ENCODE results near the gene G6PD. TPM values are rescaled to one million over a fixed set of nuclear protein-coding genes. Genes with fewer than 3 reads are reported as not detected.
"Not testable (repeated sequence)": the region's sequence is repeated elsewhere in the genome, so short reads cannot be mapped to it uniquely, and the experiment has no call there.

Gene G6PD
- total and polyA plus RNA-seq, 9 donors, result 18.0 to 115 (median 50.9) TPM

GRCh38 chrX:154552112-154552806 is 5.6 kb upstream of the G6PD start:
- H3K4me1 ChIP-seq (ENCODE audit: insufficient read depth); H3K4me3 ChIP-seq; intact Hi-C loops (cut with DNase I); H3K9me3 ChIP-seq; H3K27ac ChIP-seq; H3K36me3 ChIP-seq; H3K27me3 ChIP-seq; DNase-seq: not testable (repeated sequence)
- WGBS, 3 donors, result 85 to 88% (median 86%) methylated on average over 8 to 12 of the region's 18 CpGs

- TF ChIP-seq CTCF (IDR thresholded peaks at IDR 0.05) (no peak), EP300 (IDR thresholded peaks at IDR 0.05) (no peak), POLR2A (IDR thresholded peaks at IDR 0.05) (no peak)
- 76 to 85% (median 77%) methylated on average over 1 of the region's 1 CpG for WGBS, 3 donors
- Histone ChIP-seq H3K4me1 (ENCODE audit: insufficient read depth) (no peaks in the 10 kb centered on the region), H3K4me3 (no peak overlapping the region), H3K27me3 (no peaks in the 10 kb centered on the region), H3K9me3 (no peaks in the 10 kb centered on the region), H3K36me3 (no peaks in the 10 kb centered on the region), H3K27ac (no peak overlapping the region)
- DNase-seq, result no peak
- intact Hi-C loops (cut with DNase I), result no loop called here
Measured at GRCh38 chrX:154549766-154550165, 3.1 kb upstream of the G6PD start.

GRCh38 chrX:154548028-154548316 is 1.3 kb upstream of the G6PD start:
- H3K9me3 ChIP-seq, result no peaks in the 10 kb centered on the region
- peaks cover under 1% of the 10 kb centered on the region for H3K4me1 ChIP-seq (ENCODE audit: insufficient read depth)
- no peaks in the 10 kb centered on the region for H3K27me3 ChIP-seq
- no peak for TF ChIP-seq POLR2A (IDR thresholded peaks at IDR 0.05)
- TF ChIP-seq CTCF (IDR thresholded peaks at IDR 0.05), result no peak
- no peak for TF ChIP-seq EP300 (IDR thresholded peaks at IDR 0.05)
- H3K27ac ChIP-seq, result no peak overlapping the region
- intact Hi-C loops (cut with DNase I), result no loop called here
- 34 to 43% (median 42%) methylated on average over 9 of the region's 9 CpGs for WGBS, 3 donors
- DNase-seq, result no peak
- H3K4me3 ChIP-seq, result peak overlapping the region; percentile 65
- no peaks in the 10 kb centered on the region for H3K36me3 ChIP-seq

- no peaks in the 10 kb centered on the region for H3K9me3 ChIP-seq
- peak within 1 kb of the TSS; percentile 65 for H3K4me3 ChIP-seq
- TF ChIP-seq POLR2A (IDR thresholded peaks at IDR 0.05) (peak; percentile 43), CTCF (IDR thresholded peaks at IDR 0.05) (no peak)
- 35 to 52% (median 44%) methylated on average over 51 to 69 of the region's 69 CpGs for WGBS, 3 donors
- no peaks in the 10 kb centered on the region for H3K27me3 ChIP-seq
- peak; percentile 89 to 92 (median 91) for DNase-seq
- intact Hi-C loops (cut with DNase I), result no loop called here
- H3K4me1 ChIP-seq (ENCODE audit: insufficient read depth), result peaks cover 5% of the 10 kb centered on the region
- H3K27ac ChIP-seq, result peak within 1 kb of the TSS in 1 of 2 donors; percentile 67
- H3K36me3 ChIP-seq, result no peaks in the 10 kb centered on the region
Measured at GRCh38 chrX:154547245-154548027, 790 bp upstream of the G6PD start, which contains the start of gene IKBKG. IKBKG (plus strand) TSS chrX:154547620; CDS start chrX:154552003, 4,383 bp downstream.
